ENCODE results near the gene CMTM3. TPM values are rescaled to one million over a fixed set of nuclear protein-coding genes. Genes with fewer than 3 reads are reported as not detected.
A peak's percentile ranks its signal among the peaks of the same experiment; 100 is the strongest.

CMTM3 gene
- total and polyA plus RNA-seq, 2 donors, result 15.9 to 55.4 TPM

DNA sequence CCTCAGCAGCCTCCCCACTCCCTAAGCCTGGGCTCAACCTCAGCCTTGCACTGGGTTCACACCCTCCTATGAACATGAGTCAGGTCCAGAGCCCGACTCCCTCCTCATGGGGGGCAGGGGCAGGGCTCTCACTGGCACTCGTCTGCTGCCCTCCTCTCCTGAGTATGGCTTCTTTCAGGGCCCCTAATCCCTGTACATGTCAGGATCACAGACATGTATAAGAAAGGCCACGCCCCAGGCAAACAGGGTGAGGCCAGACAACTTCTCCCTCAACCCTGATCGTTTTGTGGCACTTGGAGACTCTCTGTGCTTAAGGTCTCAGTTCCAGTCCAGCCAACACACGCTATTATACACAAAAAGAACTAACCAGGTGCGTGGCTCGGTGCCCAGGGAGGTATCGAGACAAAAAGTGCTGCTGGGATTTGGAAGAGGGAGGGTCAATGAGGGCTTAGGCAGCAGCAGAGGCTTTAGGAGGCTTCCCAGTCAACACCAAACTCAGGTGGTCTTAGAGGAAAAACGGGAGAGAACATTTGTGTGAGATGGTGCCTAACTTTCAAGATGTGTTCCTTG, 45.2 kb downstream of the CMTM3 start:
- no peaks in the 10 kb centered on the region for H3K36me3 ChIP-seq (ENCODE audit: control insufficient read depth in 2 of 2, insufficient read depth in 2 of 2, low read length in 1 of 2)
- no peak overlapping the region for H3K4me3 ChIP-seq (ENCODE audit: low read length in 2 of 2)
- WGBS, result 94% methylated on average over 9 of the region's 9 CpGs
- H3K27ac ChIP-seq (ENCODE audit: low read depth in 1 of 2, low read length in 1 of 2), result no peak overlapping the region
- no peaks in the 10 kb centered on the region for H3K27me3 ChIP-seq (ENCODE audit: control insufficient read depth in 2 of 2, insufficient read depth in 1 of 2, low read length in 1 of 2)
- H3K9me3 ChIP-seq (ENCODE audit: control insufficient read depth in 2 of 2, insufficient read depth in 1 of 2, low read length in 1 of 2), result no peaks in the 10 kb centered on the region
- peaks cover 4 to 9% of the 10 kb centered on the region in 2 donors for H3K4me1 ChIP-seq (ENCODE audit: control insufficient read depth in 2 of 2, insufficient read depth in 2 of 2, low read length in 2 of 2)
- DNase-seq (ENCODE audit: low read depth in 6 of 9, low spot score in 9 of 9), result no peak

DNA sequence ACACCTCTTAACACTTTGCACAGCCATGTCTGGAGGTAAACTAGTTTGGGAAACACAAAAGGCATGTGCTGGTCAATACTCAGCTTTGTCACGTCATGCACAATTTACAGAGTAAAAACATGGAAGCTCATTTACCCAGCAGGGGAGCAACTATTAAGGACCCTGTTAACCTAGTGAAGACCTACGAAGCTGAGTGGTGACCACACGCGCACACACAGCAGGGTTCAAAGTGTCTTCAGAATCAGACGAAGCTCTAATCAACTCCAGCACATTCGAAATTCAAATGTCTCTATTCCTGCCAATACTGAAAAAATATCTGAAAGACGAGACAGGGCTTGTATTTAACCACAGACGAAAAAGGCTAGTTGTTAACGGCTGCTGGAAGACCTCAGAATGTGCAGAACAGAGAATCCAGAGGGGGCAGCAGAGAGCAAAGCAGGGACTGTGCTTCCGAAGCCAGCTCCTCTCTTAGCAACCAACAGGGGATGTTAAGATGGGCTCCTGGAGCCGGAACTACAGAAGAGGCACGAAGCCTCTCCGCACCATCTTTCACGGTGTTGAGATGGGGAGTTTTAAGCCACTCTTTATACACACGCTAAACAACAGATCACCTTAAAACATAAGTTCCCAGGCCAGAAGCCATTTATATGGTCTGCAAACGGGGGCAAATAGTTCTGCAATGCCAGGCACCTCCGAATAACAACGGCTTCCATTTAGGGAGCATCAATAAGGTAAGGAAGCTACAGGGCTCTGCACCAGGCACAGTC, 46.4 kb downstream of the CMTM3 start:
- no peaks in the 10 kb centered on the region for H3K9me3 ChIP-seq (ENCODE audit: control insufficient read depth in 2 of 2, insufficient read depth in 1 of 2, low read length in 1 of 2)
- 32% methylated on average over 18 of the region's 18 CpGs for WGBS
- H3K36me3 ChIP-seq (ENCODE audit: control insufficient read depth in 2 of 2, insufficient read depth in 2 of 2, low read length in 1 of 2), result no peaks in the 10 kb centered on the region
- H3K27me3 ChIP-seq (ENCODE audit: control insufficient read depth in 2 of 2, insufficient read depth in 1 of 2, low read length in 1 of 2), result no peaks in the 10 kb centered on the region
- H3K27ac ChIP-seq (ENCODE audit: low read depth in 1 of 2, low read length in 1 of 2), result no peak overlapping the region
- H3K4me1 ChIP-seq (ENCODE audit: control insufficient read depth in 2 of 2, insufficient read depth in 2 of 2, low read length in 2 of 2), result peaks cover 4 to 9% of the 10 kb centered on the region in 2 donors
- no peak overlapping the region for H3K4me3 ChIP-seq (ENCODE audit: low read length in 2 of 2)
- DNase-seq (ENCODE audit: low read depth in 6 of 9, low spot score in 9 of 9), result peak; percentile 62 to 93 (median 85)

DNA sequence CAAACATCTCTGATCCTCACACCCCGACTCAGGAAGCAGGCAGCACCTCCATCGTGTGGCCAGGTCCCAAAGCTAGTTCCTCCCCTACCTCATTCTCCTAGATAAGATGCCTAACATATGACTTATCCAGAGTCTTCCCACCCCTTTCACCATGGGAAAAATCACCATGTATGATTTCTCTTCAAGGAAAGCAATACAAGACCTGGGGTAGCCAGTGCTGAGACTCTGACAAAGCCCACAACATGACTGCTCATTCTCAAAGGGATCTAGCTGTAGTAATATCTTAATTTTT, 46.9 kb downstream of the CMTM3 start:
- Histone ChIP-seq H3K27ac (ENCODE audit: low read depth in 1 of 2, low read length in 1 of 2) (no peak overlapping the region), H3K36me3 (ENCODE audit: control insufficient read depth in 2 of 2, insufficient read depth in 2 of 2, low read length in 1 of 2) (no peaks in the 10 kb centered on the region), H3K9me3 (ENCODE audit: control insufficient read depth in 2 of 2, insufficient read depth in 1 of 2, low read length in 1 of 2) (no peaks in the 10 kb centered on the region), H3K4me3 (ENCODE audit: low read length in 2 of 2) (no peak overlapping the region), H3K4me1 (ENCODE audit: control insufficient read depth in 2 of 2, insufficient read depth in 2 of 2, low read length in 2 of 2) (peaks cover 4 to 9% of the 10 kb centered on the region in 2 donors), H3K27me3 (ENCODE audit: control insufficient read depth in 2 of 2, insufficient read depth in 1 of 2, low read length in 1 of 2) (no peaks in the 10 kb centered on the region)
- no peak for DNase-seq (ENCODE audit: low read depth in 6 of 9, low spot score in 9 of 9)
- 72% methylated on average over 2 of the region's 2 CpGs for WGBS

DNA sequence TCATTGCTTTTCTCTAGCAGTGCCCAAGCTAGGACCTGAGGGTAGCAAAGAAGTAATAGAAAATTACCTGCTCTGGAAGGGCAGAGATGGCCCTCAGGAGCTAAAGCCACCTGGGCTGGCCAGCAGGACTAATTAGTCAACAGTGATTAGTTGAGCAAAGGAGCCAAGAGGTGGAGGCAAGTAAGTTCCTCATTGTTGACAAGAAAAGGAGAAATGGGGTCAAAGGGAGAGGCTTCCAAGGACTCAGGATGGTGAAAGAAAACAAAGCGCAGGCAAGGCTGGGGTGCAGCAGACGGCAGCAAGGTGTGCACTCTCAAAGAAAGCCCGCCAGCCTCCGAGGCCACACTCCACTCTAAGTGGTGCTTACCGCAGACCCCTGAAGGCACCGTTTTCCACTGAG, 47.5 kb downstream of the CMTM3 start:
- Histone ChIP-seq H3K27ac (ENCODE audit: low read depth in 1 of 2, low read length in 1 of 2) (no peak overlapping the region), H3K36me3 (ENCODE audit: control insufficient read depth in 2 of 2, insufficient read depth in 2 of 2, low read length in 1 of 2) (no peaks in the 10 kb centered on the region), H3K27me3 (ENCODE audit: control insufficient read depth in 2 of 2, insufficient read depth in 1 of 2, low read length in 1 of 2) (no peaks in the 10 kb centered on the region), H3K4me1 (ENCODE audit: control insufficient read depth in 2 of 2, insufficient read depth in 2 of 2, low read length in 2 of 2) (peaks cover 4 to 9% of the 10 kb centered on the region in 2 donors), H3K4me3 (ENCODE audit: low read length in 2 of 2) (no peak overlapping the region), H3K9me3 (ENCODE audit: control insufficient read depth in 2 of 2, insufficient read depth in 1 of 2, low read length in 1 of 2) (no peaks in the 10 kb centered on the region)
- DNase-seq (ENCODE audit: low read depth in 6 of 9, low spot score in 9 of 9), result no peak
- WGBS, result 98% methylated on average over 6 of the region's 6 CpGs

DNA sequence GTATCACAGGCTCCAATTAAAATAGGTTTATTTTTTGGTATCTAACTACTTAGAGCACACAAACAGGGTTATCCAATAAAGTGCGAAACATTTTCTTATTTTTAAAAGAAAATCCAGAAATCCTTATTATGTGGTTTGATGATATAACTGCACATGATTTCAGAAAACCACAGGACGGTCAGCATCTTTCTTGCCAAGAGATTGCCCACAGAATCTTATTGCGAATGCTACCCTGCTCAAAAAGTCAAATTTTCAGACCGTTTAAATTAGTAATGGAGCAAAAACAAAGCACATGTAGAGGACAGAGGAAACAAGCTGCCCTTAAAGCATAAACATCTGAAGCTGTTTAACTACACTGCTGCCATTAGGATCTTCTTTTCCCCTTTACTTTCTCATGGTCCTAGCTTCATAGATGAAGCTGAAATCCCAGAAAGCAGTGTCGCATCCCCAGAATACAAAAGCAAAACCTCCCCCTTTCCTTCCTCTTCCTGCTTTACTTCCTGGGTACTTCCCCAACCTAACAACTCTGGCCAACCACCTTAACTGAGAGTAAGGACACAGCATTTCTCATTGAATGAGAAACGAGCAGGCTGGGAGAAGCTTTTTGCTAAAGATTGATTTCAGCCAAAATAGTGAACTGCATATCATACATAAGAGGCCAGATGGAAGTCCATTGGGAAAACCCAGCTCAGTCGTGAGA, 48.3 kb downstream of the CMTM3 start:
- Histone ChIP-seq H3K4me3 (ENCODE audit: low read length in 2 of 2) (no peak overlapping the region), H3K27me3 (ENCODE audit: control insufficient read depth in 2 of 2, insufficient read depth in 1 of 2, low read length in 1 of 2) (no peaks in the 10 kb centered on the region), H3K9me3 (ENCODE audit: control insufficient read depth in 2 of 2, insufficient read depth in 1 of 2, low read length in 1 of 2) (no peaks in the 10 kb centered on the region), H3K27ac (ENCODE audit: low read depth in 1 of 2, low read length in 1 of 2) (no peak overlapping the region), H3K4me1 (ENCODE audit: control insufficient read depth in 2 of 2, insufficient read depth in 2 of 2, low read length in 2 of 2) (peaks cover 4 to 9% of the 10 kb centered on the region in 2 donors), H3K36me3 (ENCODE audit: control insufficient read depth in 2 of 2, insufficient read depth in 2 of 2, low read length in 1 of 2) (no peaks in the 10 kb centered on the region)
- 92% methylated on average over 7 of the region's 7 CpGs for WGBS
- no peak for DNase-seq (ENCODE audit: low read depth in 6 of 9, low spot score in 9 of 9)

DNA sequence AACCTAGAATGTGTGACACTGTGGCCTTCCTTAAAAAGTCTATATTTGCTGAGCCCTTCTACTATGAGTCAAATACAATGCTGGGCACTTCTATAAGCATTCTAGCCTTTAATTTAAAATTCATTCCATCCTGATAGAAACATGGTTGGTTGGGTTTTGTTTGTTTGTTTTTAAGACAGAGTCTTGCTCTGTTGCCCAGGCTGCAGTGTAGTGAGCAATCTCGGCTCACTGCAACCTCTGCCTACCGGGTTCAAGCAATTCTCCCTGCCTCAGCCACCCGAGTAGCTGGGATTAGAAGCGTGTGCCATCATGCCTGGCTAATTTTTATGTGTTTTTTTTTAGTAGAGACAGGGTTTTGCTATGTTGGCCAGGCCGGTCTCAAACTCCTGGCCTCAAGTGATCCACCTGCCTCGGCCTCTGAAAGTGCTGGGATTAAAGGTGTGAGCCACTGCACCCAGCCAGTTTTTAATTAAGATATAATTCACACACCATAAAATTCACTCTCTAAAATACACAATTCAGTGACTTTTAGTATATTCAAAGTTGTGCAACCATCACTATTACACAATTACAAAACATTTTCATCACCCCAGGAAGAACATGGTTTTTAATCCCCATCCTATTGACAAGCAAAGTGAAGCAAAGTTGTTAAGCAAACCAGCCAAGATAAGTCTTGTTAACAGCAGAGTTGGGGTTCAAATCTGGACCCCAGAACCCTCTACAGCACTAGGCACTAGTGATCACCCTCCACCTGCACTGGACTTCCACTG, 49.3 kb downstream of the CMTM3 start:
- no peak overlapping the region for H3K4me3 ChIP-seq (ENCODE audit: low read length in 2 of 2)
- H3K9me3 ChIP-seq (ENCODE audit: control insufficient read depth in 2 of 2, insufficient read depth in 1 of 2, low read length in 1 of 2), result no peaks in the 10 kb centered on the region
- H3K27me3 ChIP-seq (ENCODE audit: control insufficient read depth in 2 of 2, insufficient read depth in 1 of 2, low read length in 1 of 2), result no peaks in the 10 kb centered on the region
- no peak for DNase-seq (ENCODE audit: low read depth in 6 of 9, low spot score in 9 of 9)
- H3K27ac ChIP-seq (ENCODE audit: low read depth in 1 of 2, low read length in 1 of 2), result no peak overlapping the region
- H3K36me3 ChIP-seq (ENCODE audit: control insufficient read depth in 2 of 2, insufficient read depth in 2 of 2, low read length in 1 of 2), result no peaks in the 10 kb centered on the region
- H3K4me1 ChIP-seq (ENCODE audit: control insufficient read depth in 2 of 2, insufficient read depth in 2 of 2, low read length in 2 of 2), result peaks cover 4 to 9% of the 10 kb centered on the region in 2 donors
- 98% methylated on average over 6 of the region's 6 CpGs for WGBS

DNA sequence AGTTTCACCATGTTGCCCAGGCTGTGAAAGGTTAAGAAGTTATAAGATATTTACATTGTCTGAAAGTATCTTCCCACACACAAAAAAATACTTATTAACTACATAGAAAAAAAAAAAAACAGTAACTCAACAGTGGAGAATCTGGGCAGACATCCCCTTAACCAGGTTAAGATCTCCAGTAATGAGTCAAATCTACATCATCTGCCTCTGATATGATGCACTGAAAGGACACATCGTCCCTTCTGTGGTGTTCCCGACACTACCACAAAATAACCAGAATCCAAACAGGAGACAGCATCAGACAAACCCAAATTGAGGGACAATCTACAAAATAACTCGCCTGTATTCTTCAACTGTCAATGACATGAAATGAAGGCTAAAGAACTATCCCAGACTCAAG, 52.0 kb downstream of the CMTM3 start:
- Histone ChIP-seq H3K27ac (ENCODE audit: low read depth in 1 of 2, low read length in 1 of 2) (no peak overlapping the region), H3K36me3 (ENCODE audit: control insufficient read depth in 2 of 2, insufficient read depth in 2 of 2, low read length in 1 of 2) (no peaks in the 10 kb centered on the region), H3K4me3 (ENCODE audit: low read length in 2 of 2) (no peak overlapping the region), H3K9me3 (ENCODE audit: control insufficient read depth in 2 of 2, insufficient read depth in 1 of 2, low read length in 1 of 2) (no peaks in the 10 kb centered on the region), H3K27me3 (ENCODE audit: control insufficient read depth in 2 of 2, insufficient read depth in 1 of 2, low read length in 1 of 2) (no peaks in the 10 kb centered on the region), H3K4me1 (ENCODE audit: control insufficient read depth in 2 of 2, insufficient read depth in 2 of 2, low read length in 2 of 2) (no peaks in the 10 kb centered on the region)
- WGBS, result 97% methylated on average over 3 of the region's 3 CpGs
- DNase-seq (ENCODE audit: low read depth in 6 of 9, low spot score in 9 of 9), result no peak

DNA sequence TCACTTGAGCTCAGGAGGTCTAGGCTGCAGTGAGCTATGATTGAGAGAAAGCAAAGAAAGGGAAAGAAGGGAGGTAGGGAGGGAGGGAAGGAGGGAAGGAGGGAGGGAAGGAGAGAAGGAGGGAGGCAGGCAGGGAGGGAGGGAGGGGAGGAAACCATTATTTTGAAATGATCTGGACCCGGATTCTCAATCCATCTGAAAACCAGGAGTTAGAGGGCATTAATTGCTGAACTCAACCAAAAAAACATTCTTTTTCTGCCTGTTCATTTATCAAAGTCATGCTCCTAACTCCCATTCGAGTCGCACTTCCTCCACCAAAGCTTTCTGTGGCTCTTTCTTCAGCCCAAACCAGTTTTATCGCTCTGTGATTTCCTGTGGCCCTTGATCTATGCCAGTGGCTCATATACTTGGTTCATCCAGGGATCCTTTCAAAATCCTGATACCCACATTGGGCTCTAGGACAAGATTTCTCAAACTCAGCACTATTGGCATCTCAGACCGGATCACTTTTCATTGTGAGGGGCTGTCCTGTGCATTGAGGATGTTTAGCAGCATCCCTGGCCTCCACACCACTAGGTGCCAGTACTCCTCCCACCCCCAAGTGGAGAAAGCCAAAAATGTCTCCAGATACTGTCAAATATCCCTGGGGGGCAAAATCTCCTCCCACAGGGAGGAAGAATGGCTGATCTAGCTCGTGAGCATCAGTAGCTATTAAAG, 53.8 kb downstream of the CMTM3 start:
- no peaks in the 10 kb centered on the region for H3K36me3 ChIP-seq (ENCODE audit: control insufficient read depth in 2 of 2, insufficient read depth in 2 of 2, low read length in 1 of 2)
- peak in 1 of 9 donors; percentile 10 for DNase-seq (ENCODE audit: low read depth in 6 of 9, low spot score in 9 of 9)
- no peak overlapping the region for H3K27ac ChIP-seq (ENCODE audit: low read depth in 1 of 2, low read length in 1 of 2)
- H3K9me3 ChIP-seq (ENCODE audit: control insufficient read depth in 2 of 2, insufficient read depth in 1 of 2, low read length in 1 of 2), result no peaks in the 10 kb centered on the region
- H3K27me3 ChIP-seq (ENCODE audit: control insufficient read depth in 2 of 2, insufficient read depth in 1 of 2, low read length in 1 of 2), result no peaks in the 10 kb centered on the region
- WGBS, result 42% methylated on average over 6 of the region's 6 CpGs
- H3K4me3 ChIP-seq (ENCODE audit: low read length in 2 of 2), result no peak overlapping the region
- H3K4me1 ChIP-seq (ENCODE audit: control insufficient read depth in 2 of 2, insufficient read depth in 2 of 2, low read length in 2 of 2), result no peaks in the 10 kb centered on the region

Data from thymus (tissue), 11 donors.